Pons (tissue), 1 donor: ENCODE results near the gene EXOC6.
"Not testable (repeated sequence)": the region's sequence is repeated elsewhere in the genome, so short reads cannot be mapped to it uniquely, and the experiment has no call there.

ENCODE experiments used
- DNase-seq: peaks from one replicate; pipeline ENCODE4 v3.0.0-alpha.2; 2016; ENCODE audit warnings: low spot score

EXOC6 gene

DNA sequence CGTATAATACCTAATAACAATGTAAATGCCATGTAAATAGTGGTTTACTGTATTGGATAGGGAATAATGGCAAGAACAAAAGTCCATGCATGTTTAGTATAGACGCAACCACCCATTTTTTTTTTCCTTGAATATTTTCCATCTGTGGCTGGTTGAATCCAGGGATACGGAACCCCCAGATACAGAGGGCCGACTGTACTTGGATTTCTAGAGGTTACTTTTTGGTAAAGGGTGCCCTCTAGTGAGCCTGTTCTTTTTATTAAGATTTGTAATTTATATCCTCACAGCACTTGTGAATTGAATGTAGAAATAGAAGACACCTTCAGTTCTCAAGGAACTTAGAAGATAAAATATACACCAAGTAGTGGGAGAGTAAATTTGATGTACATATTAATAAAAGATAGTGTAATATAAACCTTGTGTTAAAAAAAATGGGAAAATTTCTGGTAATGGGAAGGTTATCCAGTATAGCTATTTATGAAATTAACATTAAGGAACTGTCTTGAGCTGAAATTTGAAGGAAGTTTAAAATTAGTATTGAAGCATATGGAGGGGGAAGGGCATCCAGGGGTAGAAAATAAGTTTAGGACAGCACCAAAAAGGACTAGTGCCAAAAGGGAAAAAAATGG lies 32.0 kb downstream of the EXOC6 start:
- DNase-seq, result peak; percentile 87

DNA sequence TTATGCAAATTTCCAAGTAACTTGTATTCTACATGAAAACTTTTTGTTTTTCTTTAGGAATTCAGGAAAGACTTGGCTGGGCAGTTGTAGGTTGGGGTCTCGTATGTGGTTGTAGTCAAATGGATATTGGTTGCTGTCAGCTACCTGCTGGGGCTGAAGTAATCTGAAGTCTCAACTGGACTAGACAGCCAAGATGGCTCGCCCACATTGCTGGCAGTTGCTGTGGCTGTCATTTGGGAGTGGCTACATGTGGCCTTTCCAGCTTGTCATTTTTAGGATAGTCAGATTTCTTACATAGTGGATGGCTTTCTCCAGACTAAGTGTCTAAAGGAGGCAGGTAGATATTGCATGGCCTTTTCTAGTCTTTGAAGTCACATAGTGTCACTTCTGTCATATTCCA lies 32.6 kb downstream of the EXOC6 start:
- DNase-seq, result no peak

DNA sequence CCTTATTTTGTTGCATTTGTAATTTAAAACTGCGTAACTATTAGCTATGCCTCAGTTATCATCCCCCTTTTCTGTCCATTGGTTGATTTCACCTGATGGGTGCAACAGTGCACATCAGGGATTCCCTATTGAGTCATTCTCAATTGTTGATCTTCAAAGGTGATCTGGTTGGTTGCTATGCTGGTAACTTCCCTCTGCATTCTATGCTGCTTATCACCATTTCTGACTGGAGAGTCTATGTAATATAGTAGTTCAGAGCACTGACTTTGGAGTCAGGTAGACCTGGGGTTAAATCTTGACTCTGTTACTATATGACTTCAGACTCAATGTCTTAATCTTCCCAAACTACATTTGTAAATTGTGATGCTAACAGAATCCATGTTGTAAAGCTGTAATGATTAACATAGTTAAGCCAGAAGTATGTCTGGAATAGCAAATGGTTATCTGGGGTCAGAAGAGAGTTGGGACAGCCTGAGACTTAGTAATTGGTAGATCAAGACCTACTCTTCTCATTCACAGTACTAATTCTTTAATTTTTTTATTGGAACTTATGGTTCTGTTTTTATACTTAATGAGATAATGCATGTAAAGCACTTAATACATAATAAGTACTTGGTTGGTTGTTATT lies 38.1 kb downstream of the EXOC6 start:
- DNase-seq, result no peak

- no peak for DNase-seq
Observed at GRCh38 chr10:92890471-92890870, 42.2 kb downstream of the EXOC6 start.

GRCh38 chr10:92891885-92892690 lies 43.8 kb downstream of the EXOC6 start:
- DNase-seq, result no peak

DNA sequence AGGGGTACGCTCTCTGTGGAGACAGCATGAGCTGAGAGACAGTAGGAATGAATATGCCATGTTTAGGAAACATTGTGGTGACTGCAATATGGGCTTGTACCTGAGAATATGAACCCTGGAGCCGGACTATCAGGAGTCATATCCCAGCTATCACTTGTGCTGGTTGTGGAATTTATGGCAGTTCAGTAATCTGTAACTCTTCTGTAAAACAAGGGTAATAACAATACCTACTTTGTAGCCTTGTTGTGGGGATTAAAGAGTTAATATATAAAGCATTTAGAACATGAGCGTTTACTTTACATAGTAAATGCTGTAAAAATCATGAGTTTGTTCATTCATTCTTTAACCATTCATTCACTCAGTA lies 44.4 kb downstream of the EXOC6 start:
- no peak for DNase-seq

DNA sequence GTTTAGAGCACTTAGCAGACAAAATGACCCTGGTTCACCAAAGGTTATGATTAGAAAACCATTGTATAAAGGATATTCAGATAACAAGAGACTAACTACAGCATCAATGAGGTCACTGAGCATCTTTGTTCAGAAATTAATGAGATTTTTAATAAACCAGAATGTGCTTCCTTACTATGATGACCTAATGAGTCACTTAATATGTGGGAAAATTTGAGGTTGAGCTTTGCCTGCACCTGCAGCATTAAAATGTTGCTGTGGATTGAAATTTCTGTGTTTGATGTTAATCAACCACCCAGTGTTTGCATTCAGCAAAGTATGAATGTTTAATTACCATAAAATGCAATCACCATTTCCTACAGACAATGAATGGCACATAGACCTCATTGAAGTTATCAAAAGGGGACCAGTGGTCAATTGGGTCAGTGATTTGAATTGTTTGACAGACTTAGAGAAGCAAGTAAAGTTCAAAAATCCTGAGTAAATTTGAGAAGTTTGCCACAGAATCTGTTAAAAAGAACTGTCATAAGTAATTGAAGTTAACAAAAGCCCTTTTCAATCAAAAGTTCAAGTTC lies 45.8 kb downstream of the EXOC6 start:
- no peak for DNase-seq

GRCh38 chr10:92897916-92898315 lies 49.6 kb downstream of the EXOC6 start:
- DNase-seq, result no peak

GRCh38 chr10:92901819-92902251 lies 53.5 kb downstream of the EXOC6 start:
- DNase-seq, result no peak

DNA sequence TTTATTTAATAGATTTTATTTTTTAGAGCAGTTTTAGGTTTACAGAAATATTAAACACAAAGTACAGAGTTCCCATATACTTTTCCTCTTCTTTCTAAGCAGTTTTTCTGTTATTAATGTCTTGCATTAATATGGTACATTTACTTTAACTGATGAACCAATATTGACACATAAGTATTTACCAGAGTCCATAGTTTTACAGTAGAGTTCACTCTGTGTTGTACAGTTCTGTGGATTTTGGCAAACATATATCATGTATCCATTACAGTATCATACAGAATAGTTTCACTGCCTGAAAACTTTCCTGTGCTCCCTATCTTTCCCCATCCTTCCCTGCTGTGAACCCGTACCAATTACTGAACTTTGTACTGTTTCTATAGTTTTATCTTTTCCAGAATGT lies 55.3 kb downstream of the EXOC6 start:
- no peak for DNase-seq

DNA sequence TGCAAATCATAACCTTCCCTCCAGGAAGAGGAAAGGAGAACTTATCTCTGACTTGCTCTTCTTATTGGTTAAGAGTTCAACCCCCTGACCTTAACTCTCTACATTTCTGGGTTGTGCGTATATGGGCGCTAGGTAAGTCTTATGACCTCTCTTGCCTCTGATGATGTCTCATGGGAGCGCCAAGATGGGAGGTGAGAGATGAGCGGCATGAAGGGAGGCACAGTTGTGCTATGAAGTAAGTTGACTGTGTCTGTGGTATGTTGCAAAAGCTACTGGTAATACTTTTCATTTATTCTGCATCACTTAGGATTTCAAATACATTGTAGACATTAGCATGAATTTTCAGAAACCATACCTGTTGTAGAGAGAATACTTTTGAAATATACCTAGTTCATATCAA lies 59.0 kb downstream of the EXOC6 start:
- no peak for DNase-seq

- DNase-seq, result not testable (repeated sequence)
Observed at GRCh38 chr10:92912631-92913030, 64.3 kb downstream of the EXOC6 start.

- no peak for DNase-seq
Observed at GRCh38 chr10:92913973-92914372, 65.7 kb downstream of the EXOC6 start.

- DNase-seq, result peak; percentile 66
Observed at GRCh38 chr10:92914478-92915325, 66.4 kb downstream of the EXOC6 start.

GRCh38 chr10:92915892-92916291 lies 67.6 kb downstream of the EXOC6 start:
- DNase-seq, result no peak

DNA sequence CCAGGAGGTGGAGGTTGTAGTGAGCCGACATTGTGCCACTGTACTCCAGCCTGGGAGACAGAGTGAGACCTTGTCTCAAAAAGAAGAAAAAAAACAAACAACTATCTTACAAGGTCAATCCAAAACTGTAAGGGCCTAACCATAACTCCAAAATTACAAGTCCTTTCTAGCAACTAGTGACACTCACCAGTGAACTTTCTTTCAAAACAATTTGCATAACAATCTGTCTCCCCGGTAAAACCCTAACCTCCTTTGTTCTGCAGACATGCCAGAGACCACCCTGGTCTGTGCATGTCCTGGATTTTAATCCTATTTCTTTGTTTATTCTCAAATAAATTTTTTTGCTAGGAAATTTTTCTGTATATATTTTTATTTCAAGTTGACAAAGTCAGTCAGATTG lies 68.1 kb downstream of the EXOC6 start:
- DNase-seq, result no peak

- DNase-seq, result no peak
Observed at GRCh38 chr10:92918603-92919002, 70.3 kb downstream of the EXOC6 start.

DNA sequence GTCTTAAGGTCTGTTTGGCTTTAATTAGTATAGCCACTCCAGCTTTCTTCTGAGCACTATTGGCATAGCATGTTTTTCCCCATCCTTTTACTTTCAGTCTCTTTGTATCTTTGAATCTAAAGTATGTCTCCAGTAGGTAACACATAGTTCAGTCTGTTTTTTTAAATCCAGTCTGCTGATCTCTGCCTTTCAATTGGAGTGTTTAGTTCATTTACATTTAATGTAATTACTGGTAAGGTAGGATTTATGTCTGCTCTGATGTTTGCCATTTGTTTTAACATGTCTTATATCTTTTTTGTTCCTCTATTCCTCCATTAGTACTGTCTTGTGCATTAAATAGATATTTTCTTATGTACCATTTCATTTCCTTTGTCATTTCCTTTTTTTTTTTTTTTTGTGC lies 72.5 kb downstream of the EXOC6 start:
- no peak for DNase-seq

- DNase-seq, result no peak
Observed at GRCh38 chr10:92923416-92923815, 75.1 kb downstream of the EXOC6 start.

- no peak for DNase-seq
Observed at GRCh38 chr10:92929896-92930295, 81.6 kb downstream of the EXOC6 start.

- no peak for DNase-seq
Observed at GRCh38 chr10:92931597-92931996, 83.3 kb downstream of the EXOC6 start.

- DNase-seq, result no peak
Observed at GRCh38 chr10:92937876-92938275, 89.6 kb downstream of the EXOC6 start.
